ENCODE results near the gene SMAP1. TPM values are rescaled to one million over a fixed set of nuclear protein-coding genes. Genes with fewer than 3 reads are reported as not detected.

Gene SMAP1
- polyA plus RNA-seq (2013, experiment 1 of 2), result 30.9 TPM
- polyA plus RNA-seq (2013, experiment 2 of 2), result 38.5 TPM

DNA sequence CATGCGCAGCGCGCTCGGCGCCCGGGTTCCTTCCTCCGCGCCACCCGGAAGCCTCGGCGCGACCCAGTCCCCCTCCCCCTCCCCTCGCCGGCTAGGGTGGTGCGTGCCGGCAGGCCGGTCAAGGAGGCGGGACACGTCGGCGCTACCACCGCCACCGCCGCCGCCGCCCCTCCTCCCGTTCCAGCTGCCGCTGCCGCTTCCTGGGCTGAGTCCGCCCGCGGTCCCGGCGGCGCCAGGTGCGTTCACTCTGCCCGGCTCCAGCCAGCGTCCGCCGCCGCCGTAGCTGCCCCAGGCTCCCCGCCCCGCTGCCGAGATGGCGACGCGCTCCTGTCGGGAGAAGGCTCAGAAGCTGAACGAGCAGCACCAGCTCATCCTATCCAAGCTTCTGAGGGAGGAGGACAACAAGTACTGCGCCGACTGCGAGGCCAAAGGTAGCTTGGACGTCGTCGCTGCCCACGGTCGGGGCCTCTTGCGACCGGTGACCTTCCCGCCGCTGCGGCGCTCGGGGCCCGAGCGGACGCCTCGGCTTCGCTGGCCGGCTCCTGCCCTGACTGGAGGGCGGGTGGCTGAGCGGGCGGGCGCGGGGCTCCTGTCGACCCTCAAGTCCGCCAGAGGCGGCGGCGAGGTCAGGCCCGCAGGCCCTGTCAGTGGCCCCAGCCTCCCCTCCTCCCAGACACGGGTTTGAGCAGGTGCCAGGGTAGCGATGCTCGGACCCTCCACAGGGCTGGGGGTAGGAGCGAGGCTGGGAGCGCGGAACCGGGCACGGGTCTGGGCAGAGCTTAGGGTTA is at the start of gene SMAP1:
Gene SMAP1 (plus strand): TSS at position 173 of the 788 bp plus-strand sequence. CDS start 141 bp downstream, at position 314.
- no peaks in the 10 kb centered on the region for H3K27me3 ChIP-seq (ENCODE audit: insufficient read depth, low read length)
- WGBS, result under 1% methylated on average over 90 of the region's 90 CpGs
- peaks cover 15% of the 10 kb centered on the region for H3K4me1 ChIP-seq (ENCODE audit: insufficient read depth, low read length)
- H3K36me3 ChIP-seq (ENCODE audit: insufficient read depth, low read length), result no peaks in the 10 kb centered on the region
- H3K27ac ChIP-seq (ENCODE audit: low read depth, low read length), result peak within 1 kb of the TSS; percentile 88; the same call in 1 of the 2 replicates
- no peaks in the 10 kb centered on the region for H3K9me3 ChIP-seq (ENCODE audit: insufficient read depth, low read depth, low read length)
- H3K4me3 ChIP-seq (ENCODE audit: low read length), result peak within 1 kb of the TSS; percentile 96
- peak within 1 kb of the TSS; percentile 77 for H3K9ac ChIP-seq (ENCODE audit: low read depth, low read length)

DNA sequence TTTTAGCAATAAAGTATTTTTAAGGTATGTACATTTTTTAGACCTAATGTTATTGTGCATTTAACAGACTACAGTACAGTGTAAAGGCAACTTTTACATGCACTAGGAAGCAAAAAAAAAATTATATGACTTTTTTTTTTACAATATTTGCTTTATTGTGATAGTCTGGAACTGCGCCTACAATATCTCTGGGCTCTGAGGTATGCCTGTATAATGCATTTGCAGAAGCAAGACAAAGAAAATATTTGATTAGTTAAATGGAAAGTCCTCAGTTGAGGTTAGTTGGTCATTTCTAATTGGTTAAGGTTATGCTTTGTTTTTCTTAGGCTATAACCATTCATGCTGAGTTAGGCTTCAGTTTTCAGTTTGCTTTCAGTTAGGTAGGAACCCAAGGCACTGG is 46.9 kb upstream of the SMAP1 start:
- Histone ChIP-seq H3K9me3 (ENCODE audit: insufficient read depth, low read depth, low read length) (no peaks in the 10 kb centered on the region), H3K4me1 (ENCODE audit: insufficient read depth, low read length) (no peaks in the 10 kb centered on the region), H3K9ac (ENCODE audit: low read depth, low read length) (no peak overlapping the region), H3K27ac (ENCODE audit: low read depth, low read length) (no peak overlapping the region), H3K4me3 (ENCODE audit: low read length) (no peak overlapping the region), H3K27me3 (ENCODE audit: insufficient read depth, low read length) (no peaks in the 10 kb centered on the region), H3K36me3 (ENCODE audit: insufficient read depth, low read length) (no peaks in the 10 kb centered on the region)
- 96% methylated on average over 1 of the region's 1 CpG for WGBS

DNA sequence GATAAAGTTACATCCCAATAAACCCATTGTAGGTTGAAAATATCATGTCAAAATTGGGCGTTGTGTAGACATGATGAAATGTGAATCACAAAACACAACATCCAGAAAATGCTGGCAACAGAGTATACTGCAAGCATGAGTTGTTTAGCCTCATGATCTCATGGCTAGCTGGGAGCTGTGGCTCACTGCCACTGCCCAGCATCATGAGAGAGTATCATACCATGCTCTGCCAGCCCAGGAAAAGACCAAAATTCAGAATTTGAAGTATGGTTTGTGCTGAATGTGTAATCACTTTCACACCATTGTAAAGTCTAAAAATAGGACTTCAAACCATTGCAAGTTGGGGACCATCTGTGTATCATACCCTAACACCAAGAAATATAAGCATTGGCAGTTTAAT is 45.2 kb upstream of the SMAP1 start:
- H3K27me3 ChIP-seq (ENCODE audit: insufficient read depth, low read length), result no peaks in the 10 kb centered on the region
- WGBS, result 100% methylated on average over 1 of the region's 1 CpG
- no peaks in the 10 kb centered on the region for H3K4me1 ChIP-seq (ENCODE audit: insufficient read depth, low read length)
- no peaks in the 10 kb centered on the region for H3K36me3 ChIP-seq (ENCODE audit: insufficient read depth, low read length)
- H3K4me3 ChIP-seq (ENCODE audit: low read length), result no peak overlapping the region
- no peaks in the 10 kb centered on the region for H3K9me3 ChIP-seq (ENCODE audit: insufficient read depth, low read depth, low read length)
- no peak overlapping the region for H3K27ac ChIP-seq (ENCODE audit: low read depth, low read length)
- no peak overlapping the region for H3K9ac ChIP-seq (ENCODE audit: low read depth, low read length)

DNA sequence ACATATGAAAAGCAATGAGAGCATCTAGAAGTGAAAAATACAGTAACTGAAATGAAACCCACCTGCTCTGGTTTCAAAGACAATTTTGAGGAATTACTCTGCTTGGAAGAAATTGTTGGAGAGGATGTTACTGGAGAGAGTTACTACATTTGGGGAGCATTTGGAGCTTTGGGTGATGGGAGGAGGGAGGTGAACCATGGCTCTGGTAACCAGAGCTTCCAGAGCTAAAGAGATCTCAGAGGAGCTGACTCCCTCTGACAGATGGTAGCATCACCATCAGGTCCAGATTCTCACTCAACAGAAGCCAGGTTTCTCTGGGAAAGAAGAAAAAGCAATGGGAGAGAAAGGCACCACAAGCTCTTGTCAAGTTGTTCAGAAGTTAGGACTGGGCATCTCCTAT is 42.2 kb upstream of the SMAP1 start:
- H3K4me1 ChIP-seq (ENCODE audit: insufficient read depth, low read length), result no peaks in the 10 kb centered on the region
- H3K27me3 ChIP-seq (ENCODE audit: insufficient read depth, low read length), result no peaks in the 10 kb centered on the region
- H3K4me3 ChIP-seq (ENCODE audit: low read length), result no peak overlapping the region
- H3K27ac ChIP-seq (ENCODE audit: low read depth, low read length), result no peak overlapping the region
- H3K9ac ChIP-seq (ENCODE audit: low read depth, low read length), result no peak overlapping the region
- H3K36me3 ChIP-seq (ENCODE audit: insufficient read depth, low read length), result no peaks in the 10 kb centered on the region
- no peaks in the 10 kb centered on the region for H3K9me3 ChIP-seq (ENCODE audit: insufficient read depth, low read depth, low read length)

DNA sequence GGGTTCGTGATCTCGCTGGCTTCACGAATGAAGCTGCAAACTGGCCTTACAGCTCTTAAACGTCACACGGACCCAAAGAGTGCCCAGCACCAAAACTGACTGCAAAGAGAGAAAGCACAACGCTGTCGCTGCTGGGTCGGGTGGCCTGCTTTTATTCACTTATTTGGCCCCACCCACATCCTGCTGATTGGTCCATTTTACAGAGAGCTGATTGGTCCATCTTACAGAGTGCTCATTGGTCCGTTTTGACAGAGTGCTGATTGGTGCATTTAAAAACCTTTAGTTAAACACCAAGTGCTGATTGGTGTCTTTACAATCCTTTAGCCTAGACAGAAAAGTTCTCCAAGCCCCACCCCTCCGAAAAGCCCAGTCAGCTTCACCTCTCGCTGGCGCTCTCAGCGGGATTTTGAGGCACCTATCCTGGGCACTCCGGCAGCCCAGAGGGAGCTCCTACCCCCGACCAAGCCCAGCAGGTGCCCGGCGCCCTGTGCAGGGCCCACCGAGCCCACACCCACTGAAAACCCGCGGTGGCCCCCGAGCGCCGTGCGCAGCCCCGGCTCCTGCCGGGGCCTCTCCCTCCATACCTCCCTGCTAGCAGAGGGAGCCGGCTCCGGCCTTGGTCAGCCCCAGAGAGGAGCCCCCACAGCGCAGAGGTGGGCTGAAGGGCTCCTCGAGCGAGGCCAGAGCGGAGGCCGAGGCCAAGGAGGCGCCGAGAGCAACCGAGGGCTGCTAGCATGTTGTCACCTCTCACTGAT is 40.0 kb upstream of the SMAP1 start:
- Histone ChIP-seq H3K4me3 (ENCODE audit: low read length) (no peak overlapping the region), H3K9me3 (ENCODE audit: insufficient read depth, low read depth, low read length) (no peaks in the 10 kb centered on the region)
- WGBS, result 97% methylated on average over 36 of the region's 36 CpGs

DNA sequence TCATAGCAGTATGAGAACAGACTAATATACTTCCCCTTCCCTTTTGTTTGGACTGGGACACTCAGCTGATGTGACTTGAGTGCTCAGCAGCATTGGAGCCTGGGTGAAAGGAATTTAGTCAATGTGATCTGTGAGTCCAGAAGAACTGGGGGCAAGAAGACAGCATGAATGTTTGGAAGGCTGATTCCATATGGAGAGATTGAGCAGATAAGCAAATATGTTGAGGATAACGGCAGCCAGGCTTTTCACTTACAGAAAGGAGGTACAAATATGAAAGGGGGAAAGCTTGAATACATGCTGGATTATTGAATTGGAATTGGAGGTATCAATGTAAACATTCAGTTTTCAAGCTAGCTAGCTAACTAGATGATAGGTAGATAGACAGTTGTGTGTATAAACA is 37.8 kb upstream of the SMAP1 start:
- H3K4me1 ChIP-seq (ENCODE audit: insufficient read depth, low read length), result no peaks in the 10 kb centered on the region
- no peaks in the 10 kb centered on the region for H3K36me3 ChIP-seq (ENCODE audit: insufficient read depth, low read length)
- H3K9ac ChIP-seq (ENCODE audit: low read depth, low read length), result no peak overlapping the region
- H3K27ac ChIP-seq (ENCODE audit: low read depth, low read length), result no peak overlapping the region
- H3K4me3 ChIP-seq (ENCODE audit: low read length), result no peak overlapping the region
- H3K27me3 ChIP-seq (ENCODE audit: insufficient read depth, low read length), result no peaks in the 10 kb centered on the region
- no peaks in the 10 kb centered on the region for H3K9me3 ChIP-seq (ENCODE audit: insufficient read depth, low read depth, low read length)
- WGBS, result 91% methylated on average over 1 of the region's 1 CpG

More for the DNA sequence above, 40.0 kb upstream of the SMAP1 start:
- H3K36me3 ChIP-seq (ENCODE audit: insufficient read depth, low read length), result no peaks in the 10 kb centered on the region
- no peaks in the 10 kb centered on the region for H3K27me3 ChIP-seq (ENCODE audit: insufficient read depth, low read length)
- H3K9ac ChIP-seq (ENCODE audit: low read depth, low read length), result no peak overlapping the region
- H3K27ac ChIP-seq (ENCODE audit: low read depth, low read length), result no peak overlapping the region
- H3K4me1 ChIP-seq (ENCODE audit: insufficient read depth, low read length), result no peaks in the 10 kb centered on the region

DNA sequence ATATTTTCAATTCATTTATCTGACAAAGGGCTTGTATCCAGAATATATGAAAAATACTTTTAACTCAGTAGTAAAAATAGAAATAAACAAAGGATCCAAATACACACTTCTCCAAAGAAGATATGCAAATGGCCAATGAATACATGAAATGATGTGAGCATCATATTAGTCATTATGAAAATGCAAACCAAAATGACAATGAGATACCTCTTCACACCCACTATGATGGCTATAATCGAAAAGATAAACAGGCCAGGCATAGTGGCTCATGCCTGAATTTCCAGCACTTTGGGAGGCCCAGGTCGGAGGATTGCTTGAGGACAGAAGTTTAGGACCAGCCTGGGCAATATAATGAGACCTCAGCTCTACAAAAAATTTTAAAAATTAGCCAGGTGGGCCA is 33.8 kb upstream of the SMAP1 start:
- 93% methylated on average over 2 of the region's 2 CpGs for WGBS
- H3K36me3 ChIP-seq (ENCODE audit: insufficient read depth, low read length), result no peaks in the 10 kb centered on the region
- no peak overlapping the region for H3K4me3 ChIP-seq (ENCODE audit: low read length)
- no peaks in the 10 kb centered on the region for H3K9me3 ChIP-seq (ENCODE audit: insufficient read depth, low read depth, low read length)
- no peak overlapping the region for H3K27ac ChIP-seq (ENCODE audit: low read depth, low read length)
- H3K27me3 ChIP-seq (ENCODE audit: insufficient read depth, low read length), result no peaks in the 10 kb centered on the region
- H3K9ac ChIP-seq (ENCODE audit: low read depth, low read length), result no peak overlapping the region
- H3K4me1 ChIP-seq (ENCODE audit: insufficient read depth, low read length), result no peaks in the 10 kb centered on the region

DNA sequence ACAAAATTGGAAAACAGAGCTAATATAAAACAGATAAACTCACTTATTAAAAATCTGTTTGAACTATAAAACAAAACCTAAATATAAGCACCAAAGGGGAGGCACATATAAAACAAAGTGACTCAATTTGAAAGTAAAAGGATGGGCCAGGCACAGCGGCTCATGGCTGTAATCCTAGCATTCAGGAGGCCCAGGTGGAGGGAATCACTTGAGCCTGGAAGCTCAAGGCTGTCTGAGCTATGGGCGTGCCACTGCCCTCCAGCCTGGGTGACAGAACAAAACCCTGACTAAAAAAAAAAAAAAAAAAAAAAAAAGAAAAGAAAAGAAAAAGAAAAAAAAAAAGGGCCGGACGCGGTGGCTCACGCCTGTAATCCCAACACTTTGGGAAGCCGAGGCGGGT is 31.1 kb upstream of the SMAP1 start:
- Histone ChIP-seq H3K9ac (ENCODE audit: low read depth, low read length) (no peak overlapping the region), H3K36me3 (ENCODE audit: insufficient read depth, low read length) (no peaks in the 10 kb centered on the region), H3K27me3 (ENCODE audit: insufficient read depth, low read length) (no peaks in the 10 kb centered on the region), H3K4me3 (ENCODE audit: low read length) (no peak overlapping the region), H3K9me3 (ENCODE audit: insufficient read depth, low read depth, low read length) (no peaks in the 10 kb centered on the region), H3K4me1 (ENCODE audit: insufficient read depth, low read length) (no peaks in the 10 kb centered on the region), H3K27ac (ENCODE audit: low read depth, low read length) (no peak overlapping the region)
- 88% methylated on average over 8 of the region's 8 CpGs for WGBS

DNA sequence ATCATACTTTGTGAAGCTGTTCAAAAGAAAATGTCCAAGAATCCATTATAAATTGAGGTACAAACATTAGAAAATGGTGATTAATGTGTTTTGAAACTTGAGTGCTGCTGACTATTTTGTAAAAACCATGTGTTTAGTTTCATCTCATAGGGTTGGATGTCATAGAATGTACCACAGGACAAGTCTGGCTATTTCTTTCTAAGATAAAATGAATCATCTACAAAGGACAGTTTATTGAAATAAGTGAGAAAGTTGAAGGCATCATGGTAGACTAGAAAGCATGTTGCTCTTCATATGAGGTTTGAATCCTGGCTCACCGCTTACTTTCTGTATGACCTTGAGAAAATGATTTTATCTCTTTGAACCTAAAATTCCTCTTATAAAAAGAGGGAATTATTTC is 29.2 kb upstream of the SMAP1 start:
- H3K9me3 ChIP-seq (ENCODE audit: insufficient read depth, low read depth, low read length), result no peaks in the 10 kb centered on the region
- H3K4me1 ChIP-seq (ENCODE audit: insufficient read depth, low read length), result no peaks in the 10 kb centered on the region
- 90% methylated on average over 1 of the region's 1 CpG for WGBS
- H3K27me3 ChIP-seq (ENCODE audit: insufficient read depth, low read length), result no peaks in the 10 kb centered on the region
- H3K9ac ChIP-seq (ENCODE audit: low read depth, low read length), result no peak overlapping the region
- no peak overlapping the region for H3K27ac ChIP-seq (ENCODE audit: low read depth, low read length)
- H3K4me3 ChIP-seq (ENCODE audit: low read length), result no peak overlapping the region
- H3K36me3 ChIP-seq (ENCODE audit: insufficient read depth, low read length), result no peaks in the 10 kb centered on the region

DNA sequence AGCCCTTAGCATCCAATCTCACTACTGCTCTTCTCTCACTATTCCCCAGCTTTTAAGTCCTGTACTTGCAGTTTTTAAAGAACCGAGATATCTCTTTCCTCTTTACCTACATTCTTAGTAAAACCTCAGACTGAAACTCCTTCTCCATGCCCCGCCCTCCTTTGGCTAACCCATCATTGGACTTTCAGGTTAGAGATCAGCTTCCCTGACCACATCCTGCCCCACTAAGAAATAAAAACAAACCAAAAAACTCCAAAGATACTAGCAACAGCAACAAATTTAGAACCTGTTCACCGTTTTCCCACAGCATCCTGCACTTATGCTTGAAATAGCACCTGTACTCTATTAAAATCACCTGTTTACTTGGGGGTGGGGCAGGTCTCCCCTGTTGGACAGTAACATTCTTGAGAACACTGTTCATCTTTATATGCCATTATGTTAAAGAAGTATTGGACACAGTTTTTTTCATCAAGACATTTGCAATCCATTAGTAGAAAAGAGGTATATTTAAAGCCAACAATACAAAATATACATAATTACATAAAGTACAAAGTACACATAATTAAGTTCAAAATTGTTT is 16.3 kb upstream of the SMAP1 start:
- no peaks in the 10 kb centered on the region for H3K27me3 ChIP-seq (ENCODE audit: insufficient read depth, low read length)
- no peak overlapping the region for H3K4me3 ChIP-seq (ENCODE audit: low read length)
- H3K4me1 ChIP-seq (ENCODE audit: insufficient read depth, low read length), result no peaks in the 10 kb centered on the region
- WGBS, result 93% methylated on average over 3 of the region's 3 CpGs
- H3K9ac ChIP-seq (ENCODE audit: low read depth, low read length), result no peak overlapping the region
- H3K36me3 ChIP-seq (ENCODE audit: insufficient read depth, low read length), result no peaks in the 10 kb centered on the region
- no peak overlapping the region for H3K27ac ChIP-seq (ENCODE audit: low read depth, low read length)
- H3K9me3 ChIP-seq (ENCODE audit: insufficient read depth, low read depth, low read length), result no peaks in the 10 kb centered on the region

DNA sequence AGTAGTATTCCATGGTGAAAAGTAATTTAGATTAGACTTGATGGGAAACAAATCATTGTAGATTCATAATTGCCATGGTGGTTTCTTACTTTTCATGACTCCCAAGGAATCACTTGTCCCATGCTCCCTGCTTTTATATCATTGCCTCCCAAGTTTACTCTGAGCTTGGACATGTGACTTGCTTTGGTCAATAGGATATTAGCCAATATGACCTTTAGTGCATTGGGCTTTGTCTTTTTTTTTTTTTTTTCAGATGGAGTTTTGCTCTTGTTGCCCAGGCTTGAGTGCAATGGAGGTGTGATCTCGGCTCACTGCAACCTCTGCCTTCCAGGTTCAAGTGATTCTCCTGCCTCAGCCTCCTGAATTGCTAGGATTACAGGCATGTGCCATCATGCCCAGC is 15.5 kb upstream of the SMAP1 start:
- no peaks in the 10 kb centered on the region for H3K36me3 ChIP-seq (ENCODE audit: insufficient read depth, low read length)
- 89% methylated on average over 1 of the region's 1 CpG for WGBS

More for the DNA sequence above, 15.5 kb upstream of the SMAP1 start:
- no peak overlapping the region for H3K9ac ChIP-seq (ENCODE audit: low read depth, low read length)
- H3K27ac ChIP-seq (ENCODE audit: low read depth, low read length), result no peak overlapping the region
- no peaks in the 10 kb centered on the region for H3K27me3 ChIP-seq (ENCODE audit: insufficient read depth, low read length)
- H3K9me3 ChIP-seq (ENCODE audit: insufficient read depth, low read depth, low read length), result no peaks in the 10 kb centered on the region
- no peak overlapping the region for H3K4me3 ChIP-seq (ENCODE audit: low read length)
- no peaks in the 10 kb centered on the region for H3K4me1 ChIP-seq (ENCODE audit: insufficient read depth, low read length)

Data from HUES64 (cell line).